ENCODE measurements around the gene PARP3. TPM values are rescaled to one million over a fixed set of nuclear protein-coding genes. Genes with fewer than 3 reads are reported as not detected.
A peak's percentile ranks its signal among the peaks of the same experiment; 100 is the strongest.
"Not testable (repeated sequence)": the region's sequence is repeated elsewhere in the genome, so short reads cannot be mapped to it uniquely, and the experiment has no call there.

PARP3 gene
- total RNA-seq, 1 donor from 2014 or later, result 18.0 TPM

- ATAC-seq (peak; percentile 23), DNase-seq (ENCODE audit: low spot score) (peak; percentile 91)
- intact Hi-C loops (cut with DNase I), result no loop called here
Observed at GRCh38 chr3:51975852-51976549, 33.8 kb downstream of the PARP3 start.

- DNase-seq (ENCODE audit: low spot score) (no peak), ATAC-seq (no peak)
- intact Hi-C loops (cut with DNase I), result no loop called here
Observed at GRCh38 chr3:51977446-51978142, 35.4 kb downstream of the PARP3 start.

- no peak for DNase-seq (ENCODE audit: low spot score)
- ATAC-seq, result no peak
- intact Hi-C loops (cut with DNase I), result no loop called here
Observed at GRCh38 chr3:51978143-51978502, 36.0 kb downstream of the PARP3 start.

GRCh38 chr3:51980253-51980652, 38.1 kb downstream of the PARP3 start:
- no peak for ATAC-seq
- no peak for DNase-seq (ENCODE audit: low spot score)
- intact Hi-C loops (cut with DNase I), result no loop called here

- DNase-seq (ENCODE audit: low spot score) (no peak), ATAC-seq (peak; percentile 23)
- intact Hi-C loops (cut with DNase I), result no loop called here
Observed at GRCh38 chr3:51982352-51982837, 40.2 kb downstream of the PARP3 start.

- DNase-seq (ENCODE audit: low spot score) (peak; percentile 93), ATAC-seq (peak; percentile 93)
- intact Hi-C loops (cut with DNase I), result no loop called here
Observed at GRCh38 chr3:51982838-51983577, 40.8 kb downstream of the PARP3 start, which contains the start of gene ACY1. Gene ACY1 (plus strand): TSS chr3:51983535. CDS start chr3:51984065, 530 bp downstream.

- intact Hi-C loops (cut with DNase I), result no loop called here
- DNase-seq (ENCODE audit: low spot score), result no peak
- ATAC-seq, result peak; percentile 2
Observed at GRCh38 chr3:51983578-51984268, 41.6 kb downstream of the PARP3 start.

- intact Hi-C loops (cut with DNase I), result no loop called here
- ATAC-seq (no peak), DNase-seq (ENCODE audit: low spot score) (no peak)
Observed at GRCh38 chr3:51984269-51984647, 42.1 kb downstream of the PARP3 start.

GRCh38 chr3:51985063-51985462, 42.9 kb downstream of the PARP3 start:
- ATAC-seq (no peak), DNase-seq (ENCODE audit: low spot score) (no peak)
- intact Hi-C loops (cut with DNase I), result loop anchor here (5.0 kb wide), 1 partner anchor 702 kb away; the partner anchor contains the start of genes GNL3 and PBRM1

- DNase-seq (ENCODE audit: low spot score) (no peak), ATAC-seq (no peak)
- intact Hi-C loops (cut with DNase I), result loop anchor here (5.0 kb wide), 1 partner anchor 701 kb away; the partner anchor contains the start of genes GNL3 and PBRM1
Observed at GRCh38 chr3:51986010-51986947, 44.1 kb downstream of the PARP3 start.

- no peak for ATAC-seq
- intact Hi-C loops (cut with DNase I), result loop anchor here (5.0 kb wide), 1 partner anchor 700 kb away; the partner anchor contains the start of genes GNL3 and PBRM1
- no peak for DNase-seq (ENCODE audit: low spot score)
Observed at GRCh38 chr3:51987568-51987967, 45.4 kb downstream of the PARP3 start.

GRCh38 chr3:51988286-51989146, 46.4 kb downstream of the PARP3 start:
- ATAC-seq, result no peak
- no peak for DNase-seq (ENCODE audit: low spot score)
- intact Hi-C loops (cut with DNase I), result loop anchor here (5.0 kb wide), 1 partner anchor 699 kb away; the partner anchor contains the start of genes GNL3 and PBRM1

GRCh38 chr3:51990501-51990971, 48.4 kb downstream of the PARP3 start:
- intact Hi-C loops (cut with DNase I); ATAC-seq; DNase-seq (ENCODE audit: low spot score): not testable (repeated sequence)

- intact Hi-C loops (cut with DNase I), result no loop called here
- DNase-seq (ENCODE audit: low spot score) (no peak), ATAC-seq (no peak)
Observed at GRCh38 chr3:51992017-51992682, 50.0 kb downstream of the PARP3 start.

- ATAC-seq; DNase-seq (ENCODE audit: low spot score); intact Hi-C loops (cut with DNase I): not testable (repeated sequence)
Observed at GRCh38 chr3:51993657-51994056, 51.5 kb downstream of the PARP3 start.

GRCh38 chr3:51994530-51994929, 52.4 kb downstream of the PARP3 start:
- intact Hi-C loops (cut with DNase I), result no loop called here
- ATAC-seq (no peak), DNase-seq (ENCODE audit: low spot score) (no peak)

All from sciatic nerve (tissue), 2 donors.